ENCODE results near the gene PGA5.

DNA sequence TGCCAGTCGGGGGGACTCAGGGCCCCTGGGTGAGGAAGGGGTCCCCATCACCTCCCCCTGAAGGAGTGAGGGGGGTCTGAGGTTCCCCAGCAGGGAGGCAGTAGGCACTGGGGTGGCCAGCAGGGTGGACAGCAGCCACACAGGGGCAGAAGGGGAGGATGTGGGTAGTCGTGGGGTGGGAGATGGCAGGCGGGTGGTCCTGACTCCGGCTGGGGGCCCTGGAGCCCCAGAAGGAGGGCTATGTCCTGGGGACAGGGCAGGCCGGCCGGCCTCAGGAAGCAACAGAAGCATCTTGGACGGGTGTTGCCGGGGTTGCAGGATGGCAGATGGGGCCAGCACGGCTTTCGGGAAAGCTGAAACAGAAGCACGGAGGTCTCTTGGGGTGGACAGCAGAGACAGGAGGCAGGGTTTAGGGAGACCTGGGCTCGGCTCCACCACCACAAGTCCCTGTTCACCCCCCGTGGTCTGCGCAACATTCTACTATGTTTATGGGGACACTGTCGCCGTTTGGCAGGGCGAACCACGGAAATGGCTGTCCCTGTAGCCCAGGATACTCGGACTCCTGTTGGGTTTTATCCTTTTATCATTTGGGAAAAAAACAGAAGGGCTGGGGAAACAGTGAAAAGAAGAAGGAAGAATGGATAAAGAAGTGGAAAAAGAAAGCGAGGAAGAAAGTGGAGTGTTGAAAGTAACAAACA lies 40.1 kb downstream of the PGA5 start:
- no peak for TF ChIP-seq POLR2A (IDR thresholded peaks at IDR 0.05)
- TF ChIP-seq, protein P1, sequence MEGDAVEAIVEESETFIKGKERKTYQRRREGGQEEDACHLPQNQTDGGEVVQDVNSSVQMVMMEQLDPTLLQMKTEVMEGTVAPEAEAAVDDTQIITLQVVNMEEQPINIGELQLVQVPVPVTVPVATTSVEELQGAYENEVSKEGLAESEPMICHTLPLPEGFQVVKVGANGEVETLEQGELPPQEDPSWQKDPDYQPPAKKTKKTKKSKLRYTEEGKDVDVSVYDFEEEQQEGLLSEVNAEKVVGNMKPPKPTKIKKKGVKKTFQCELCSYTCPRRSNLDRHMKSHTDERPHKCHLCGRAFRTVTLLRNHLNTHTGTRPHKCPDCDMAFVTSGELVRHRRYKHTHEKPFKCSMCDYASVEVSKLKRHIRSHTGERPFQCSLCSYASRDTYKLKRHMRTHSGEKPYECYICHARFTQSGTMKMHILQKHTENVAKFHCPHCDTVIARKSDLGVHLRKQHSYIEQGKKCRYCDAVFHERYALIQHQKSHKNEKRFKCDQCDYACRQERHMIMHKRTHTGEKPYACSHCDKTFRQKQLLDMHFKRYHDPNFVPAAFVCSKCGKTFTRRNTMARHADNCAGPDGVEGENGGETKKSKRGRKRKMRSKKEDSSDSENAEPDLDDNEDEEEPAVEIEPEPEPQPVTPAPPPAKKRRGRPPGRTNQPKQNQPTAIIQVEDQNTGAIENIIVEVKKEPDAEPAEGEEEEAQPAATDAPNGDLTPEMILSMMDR (IDR thresholded peaks at IDR 0.05): no peak

Data from tibial nerve (tissue), 3 donors.